Fibroblast of lung (primary cell): ENCODE results near the gene LMAN1L. TPM values are rescaled to one million over a fixed set of nuclear protein-coding genes. Genes with fewer than 3 reads are reported as not detected.
A peak's percentile ranks its signal among the peaks of the same experiment; 100 is the strongest.

Experiments
- DNase-seq, 2 donors: peaks; one replicate each; pipeline versions ENCODE4 v3.0.0 to v3.0.0-alpha.2; 2010; ENCODE audit warnings: low read depth in 2 of 2
- H2AFZ ChIP-seq: 2 replicates; pipeline ENCODE4 v1.5.1; 2012; ENCODE audit warnings: low read length, control low read depth, inconsistent platforms
- H3K27ac ChIP-seq: 2 replicates; pipeline ENCODE4 v1.5.1; 2011; ENCODE audit warnings: low read length, control low read depth; ENCODE audit not compliant: insufficient read depth
- H3K27me3 ChIP-seq: 2 replicates; pipeline ENCODE4 v1.5.1; 2011; ENCODE audit warnings: mild to moderate bottlenecking, low read length; ENCODE audit not compliant: control insufficient read depth, insufficient read depth
- H3K36me3 ChIP-seq: 2 replicates; pipeline ENCODE4 v1.5.1; 2011; ENCODE audit warnings: low read length; ENCODE audit not compliant: control insufficient read depth, insufficient read depth
- H3K4me1 ChIP-seq: 2 replicates; pipeline ENCODE4 v1.5.1; 2011; ENCODE audit warnings: low read length; ENCODE audit not compliant: control insufficient read depth, insufficient read depth; ENCODE audit errors: extremely low read depth
- H3K4me2 ChIP-seq: 2 replicates; pipeline ENCODE4 v1.5.1; 2011; ENCODE audit warnings: low read length, control low read depth; ENCODE audit not compliant: insufficient read depth; ENCODE audit errors: extremely low read depth
- H3K4me3 ChIP-seq, 4 experiments: fragments of 200-600 bp in 1 of 4; sonication (generic) in 1 of 4; replicated peaks in 1 of 4; 2 replicates each; pipeline ENCODE4 v1.5.1; 2011 to 2016; ENCODE audit warnings: low read length in 4 of 4, low read depth in 3 of 4, mild to moderate bottlenecking in 3 of 4, control low read depth in 2 of 4, inconsistent platforms in 1 of 4, mixed read lengths in 1 of 4; ENCODE audit not compliant: insufficient read depth in 1 of 4; ENCODE audit errors: control extremely low read depth in 1 of 4
- H3K79me2 ChIP-seq: 2 replicates; pipeline ENCODE4 v1.5.1; 2012; ENCODE audit warnings: mild to moderate bottlenecking, low read length, inconsistent platforms; ENCODE audit not compliant: control insufficient read depth, insufficient read depth
- H3K9ac ChIP-seq: 2 replicates; pipeline ENCODE4 v1.5.1; 2011; ENCODE audit warnings: mild to moderate bottlenecking, low read length, control low read depth; ENCODE audit not compliant: insufficient read depth
- H3K9me3 ChIP-seq: 2 replicates; pipeline ENCODE4 v1.5.1; 2012; ENCODE audit warnings: low read depth, low read length; ENCODE audit not compliant: control insufficient read depth, insufficient read depth
- H4K20me1 ChIP-seq: 2 replicates; pipeline ENCODE4 v1.5.1; 2011; ENCODE audit warnings: low read length; ENCODE audit not compliant: control insufficient read depth, insufficient read depth; ENCODE audit errors: extremely low read depth
- EZH2 ChIP-seq: IDR thresholded peaks from 2 replicates; pipeline ENCODE4 v1.5.1; 2012; ENCODE audit warnings: low read length, control low read depth, mild to moderate bottlenecking; ENCODE audit errors: missing control alignments
- polyA plus RNA-seq, 2 donors: library from polyadenylated mRNA; depleted of rRNA in 1 of 2; stranded (reverse) in 1 of 2; unstranded in 1 of 2; fragments of >200 nt; gene quantifications; 2 replicates each; pipeline ENCODE4 v1.2.1, GENCODE V29; 2011 to 2012; ENCODE audit warnings: missing spikeins in 1 of 2
- total RNA-seq: library from RNA; depleted of rRNA; stranded (reverse); fragments of >200 nt; gene quantifications from 2 replicates; pipeline ENCODE4 v1.2.1, GENCODE V29; 2014
- TF ChIP-seq, protein P1 (sequence below), 2 donors: IDR thresholded peaks in 1 of 2; conservative IDR thresholded peaks in 1 of 2; 1 replicate in 1 of 2; 2 replicates in 1 of 2; pipeline ENCODE4 v1.5.1; 2011 to 2012; ENCODE audit warnings: low read length in 2 of 2, control low read depth in 1 of 2, inconsistent platforms in 1 of 2, low read depth in 1 of 2, mild to moderate bottlenecking in 1 of 2

LMAN1L gene
- total and polyA plus RNA-seq, 2 donors (not counting 1 experiment from before 2014, with no cell fraction given): not detected

DNA sequence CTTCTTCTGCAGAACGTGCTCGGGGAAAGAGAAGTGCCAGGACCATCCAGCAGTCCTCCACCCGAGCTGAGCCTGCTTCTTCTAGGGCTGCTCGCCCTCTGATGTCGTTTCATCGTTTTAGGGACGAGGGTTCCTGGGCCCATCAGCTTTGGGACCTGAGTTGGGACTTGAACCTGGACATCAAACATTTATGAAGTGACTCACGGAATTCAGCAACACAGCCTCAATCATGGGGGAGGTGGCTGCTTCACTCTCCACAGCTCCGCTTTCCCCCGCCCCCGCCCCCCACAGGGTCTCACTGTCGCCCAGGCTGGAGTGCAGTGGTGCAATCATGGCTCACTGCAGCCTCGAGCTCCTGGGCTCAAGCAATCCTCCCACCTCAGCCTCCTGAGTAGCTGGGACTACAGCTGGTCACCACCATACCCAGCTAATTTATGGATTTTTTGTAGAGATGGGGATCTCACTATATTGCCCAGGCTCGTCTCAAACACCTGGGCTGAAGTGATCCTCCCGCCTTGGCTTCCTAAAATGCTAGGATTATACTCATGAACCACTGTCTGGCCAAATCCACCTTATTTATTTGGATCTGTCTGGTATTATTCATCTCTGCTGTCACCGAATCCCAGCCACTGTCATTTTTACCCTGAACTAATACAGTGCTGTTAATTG is 61.3 kb downstream of the LMAN1L start:
- no peak for TF ChIP-seq EZH2
- TF ChIP-seq, protein P1, sequence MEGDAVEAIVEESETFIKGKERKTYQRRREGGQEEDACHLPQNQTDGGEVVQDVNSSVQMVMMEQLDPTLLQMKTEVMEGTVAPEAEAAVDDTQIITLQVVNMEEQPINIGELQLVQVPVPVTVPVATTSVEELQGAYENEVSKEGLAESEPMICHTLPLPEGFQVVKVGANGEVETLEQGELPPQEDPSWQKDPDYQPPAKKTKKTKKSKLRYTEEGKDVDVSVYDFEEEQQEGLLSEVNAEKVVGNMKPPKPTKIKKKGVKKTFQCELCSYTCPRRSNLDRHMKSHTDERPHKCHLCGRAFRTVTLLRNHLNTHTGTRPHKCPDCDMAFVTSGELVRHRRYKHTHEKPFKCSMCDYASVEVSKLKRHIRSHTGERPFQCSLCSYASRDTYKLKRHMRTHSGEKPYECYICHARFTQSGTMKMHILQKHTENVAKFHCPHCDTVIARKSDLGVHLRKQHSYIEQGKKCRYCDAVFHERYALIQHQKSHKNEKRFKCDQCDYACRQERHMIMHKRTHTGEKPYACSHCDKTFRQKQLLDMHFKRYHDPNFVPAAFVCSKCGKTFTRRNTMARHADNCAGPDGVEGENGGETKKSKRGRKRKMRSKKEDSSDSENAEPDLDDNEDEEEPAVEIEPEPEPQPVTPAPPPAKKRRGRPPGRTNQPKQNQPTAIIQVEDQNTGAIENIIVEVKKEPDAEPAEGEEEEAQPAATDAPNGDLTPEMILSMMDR (conservative IDR thresholded peaks at IDR 0.05 in 1 of 2, IDR thresholded peaks at IDR 0.05 in 1 of 2; ENCODE audit: low read depth in 1 of 2, low read length in 2 of 2): no peak
- peak overlapping the region; percentile 72 for H2AFZ ChIP-seq
- H3K27me3 ChIP-seq: no peaks in the 10 kb centered on the region
- peak overlapping the region; percentile 96 for H3K4me2 ChIP-seq
- no peaks in the 10 kb centered on the region for H3K36me3 ChIP-seq
- H4K20me1 ChIP-seq: no peaks in the 10 kb centered on the region
- peak overlapping the region; percentile 69 to 99 (median 94) for H3K4me3 ChIP-seq
- no peaks in the 10 kb centered on the region for H3K4me1 ChIP-seq
- H3K79me2 ChIP-seq: peaks cover 24% of the 10 kb centered on the region
- H3K9me3 ChIP-seq: no peaks in the 10 kb centered on the region
- DNase-seq: peak in 1 of 2 donors; percentile 13
- no peak overlapping the region for H3K27ac ChIP-seq
- H3K9ac ChIP-seq: no peak overlapping the region

Other genes with a start within 250 kb of the LMAN1L start
- 30.8 and 43.1 TPM in 2 replicates for gene CLK3, start 197.0 kb upstream of the LMAN1L start, total RNA-seq
- gene CLK3, start 197.0 kb upstream of the LMAN1L start, polyA plus RNA-seq: 39.9 and 41.4 TPM in 2 replicates
- 8.2 and 8.9 TPM in 2 replicates for gene EDC3, start 116.8 kb upstream of the LMAN1L start, total RNA-seq
- gene EDC3, start 116.8 kb upstream of the LMAN1L start, polyA plus RNA-seq: 25.8 and 34.4 TPM in 2 replicates
- under 0.01 TPM in 1 of 2 replicates, not detected in the other for gene CYP1A1, start 87.3 kb upstream of the LMAN1L start, total RNA-seq
- 0.02 TPM in 1 of 2 replicates, not detected in the other for gene CYP1A1, start 87.3 kb upstream of the LMAN1L start, polyA plus RNA-seq
- gene CYP1A2, start 64.0 kb upstream of the LMAN1L start, total RNA-seq: not detected in 2 replicates
- not detected in 2 replicates for gene CYP1A2, start 64.0 kb upstream of the LMAN1L start, polyA plus RNA-seq
- gene CSK, start 30.8 kb upstream of the LMAN1L start, total RNA-seq: 16.2 and 22.0 TPM in 2 replicates
- 21.5 and 28.2 TPM in 2 replicates for gene CSK, start 30.8 kb upstream of the LMAN1L start, polyA plus RNA-seq
- not detected in 2 replicates for gene CPLX3, start 13.8 kb downstream of the LMAN1L start, total RNA-seq
- not detected in 2 replicates for gene CPLX3, start 13.8 kb downstream of the LMAN1L start, polyA plus RNA-seq
- gene ULK3, start 30.3 kb downstream of the LMAN1L start, total RNA-seq: 8.8 and 11.8 TPM in 2 replicates
- gene ULK3, start 30.3 kb downstream of the LMAN1L start, polyA plus RNA-seq: 11.4 and 14.6 TPM in 2 replicates
- 11.8 and 15.5 TPM in 2 replicates for gene SCAMP2, start 60.5 kb downstream of the LMAN1L start, total RNA-seq
- gene SCAMP2, start 60.5 kb downstream of the LMAN1L start, polyA plus RNA-seq: 86.2 and 115 TPM in 2 replicates
- gene MPI, start 77.2 kb downstream of the LMAN1L start, total RNA-seq: 33.1 and 50.7 TPM in 2 replicates
- 65.0 and 65.5 TPM in 2 replicates for gene MPI, start 77.2 kb downstream of the LMAN1L start, polyA plus RNA-seq
- 40.6 and 53.8 TPM in 2 replicates for gene FAM219B, start 94.0 kb downstream of the LMAN1L start, total RNA-seq
- gene FAM219B, start 94.0 kb downstream of the LMAN1L start, polyA plus RNA-seq: 23.0 and 35.3 TPM in 2 replicates
- gene COX5A, start 125.2 kb downstream of the LMAN1L start, total RNA-seq: 33.1 and 41.9 TPM in 2 replicates
- 183 and 213 TPM in 2 replicates for gene COX5A, start 125.2 kb downstream of the LMAN1L start, polyA plus RNA-seq
- 0.50 and 3.1 TPM in 2 replicates for gene RPP25, start 143.9 kb downstream of the LMAN1L start, total RNA-seq
- 1.00 and 2.3 TPM in 2 replicates for gene RPP25, start 143.9 kb downstream of the LMAN1L start, polyA plus RNA-seq
- gene SCAMP5, start 182.7 kb downstream of the LMAN1L start, total RNA-seq: 0.50 and 1.5 TPM in 2 replicates
- 0.93 and 1.2 TPM in 2 replicates for gene SCAMP5, start 182.7 kb downstream of the LMAN1L start, polyA plus RNA-seq
- 6.3 and 6.4 TPM in 2 replicates for gene PPCDC, start 210.8 kb downstream of the LMAN1L start, total RNA-seq
- gene PPCDC, start 210.8 kb downstream of the LMAN1L start, polyA plus RNA-seq: 8.0 and 13.5 TPM in 2 replicates